ENCODE measurements around the gene TRPM3. TPM values are rescaled to one million over a fixed set of nuclear protein-coding genes. Genes with fewer than 3 reads are reported as not detected.

TRPM3 gene
- total RNA-seq, 1 donor from 2014 or later, result 0.22 TPM

DNA sequence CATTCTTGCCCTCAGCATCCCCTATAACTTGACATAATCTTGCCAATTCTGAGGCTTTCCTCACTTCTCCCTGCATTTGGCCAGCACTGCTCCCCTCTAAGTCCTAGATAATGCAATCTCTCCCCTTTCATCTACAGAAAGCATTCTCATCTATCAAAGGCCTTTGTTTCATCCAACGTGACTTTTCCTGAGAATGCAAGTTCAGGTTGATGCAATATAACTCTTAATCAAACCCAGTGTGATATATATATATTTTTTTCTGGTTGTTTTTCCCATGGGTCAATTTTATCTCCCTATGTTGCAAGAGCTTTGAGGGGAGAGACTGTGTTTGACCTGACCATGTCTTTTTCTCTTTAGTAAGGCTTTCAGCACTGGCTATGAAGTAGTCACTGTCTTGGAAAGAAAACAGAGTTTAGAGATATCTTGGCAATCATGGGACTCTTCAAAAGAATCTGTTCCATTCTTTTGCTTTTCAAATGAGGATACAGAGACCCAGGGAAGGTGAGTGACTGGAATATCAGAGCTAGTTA lies 268.6 kb downstream of the TRPM3 start:
- TF ChIP-seq, protein P1, sequence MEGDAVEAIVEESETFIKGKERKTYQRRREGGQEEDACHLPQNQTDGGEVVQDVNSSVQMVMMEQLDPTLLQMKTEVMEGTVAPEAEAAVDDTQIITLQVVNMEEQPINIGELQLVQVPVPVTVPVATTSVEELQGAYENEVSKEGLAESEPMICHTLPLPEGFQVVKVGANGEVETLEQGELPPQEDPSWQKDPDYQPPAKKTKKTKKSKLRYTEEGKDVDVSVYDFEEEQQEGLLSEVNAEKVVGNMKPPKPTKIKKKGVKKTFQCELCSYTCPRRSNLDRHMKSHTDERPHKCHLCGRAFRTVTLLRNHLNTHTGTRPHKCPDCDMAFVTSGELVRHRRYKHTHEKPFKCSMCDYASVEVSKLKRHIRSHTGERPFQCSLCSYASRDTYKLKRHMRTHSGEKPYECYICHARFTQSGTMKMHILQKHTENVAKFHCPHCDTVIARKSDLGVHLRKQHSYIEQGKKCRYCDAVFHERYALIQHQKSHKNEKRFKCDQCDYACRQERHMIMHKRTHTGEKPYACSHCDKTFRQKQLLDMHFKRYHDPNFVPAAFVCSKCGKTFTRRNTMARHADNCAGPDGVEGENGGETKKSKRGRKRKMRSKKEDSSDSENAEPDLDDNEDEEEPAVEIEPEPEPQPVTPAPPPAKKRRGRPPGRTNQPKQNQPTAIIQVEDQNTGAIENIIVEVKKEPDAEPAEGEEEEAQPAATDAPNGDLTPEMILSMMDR (IDR thresholded peaks at IDR 0.05; ENCODE audit: borderline replicate concordance), result no peak

GRCh38 chr9:70840266-70840665 lies 281.2 kb downstream of the TRPM3 start:
- Histone ChIP-seq H3K27me3 (ENCODE audit: low read depth) (no peaks in the 10 kb centered on the region), H3K4me3 (no peak overlapping the region), H3K9me3 (replicated peaks) (no peaks in the 10 kb centered on the region), H3K27ac (replicated peaks) (no peak overlapping the region), H3K4me1 (no peaks in the 10 kb centered on the region), H3K36me3 (no peaks in the 10 kb centered on the region)
- TF ChIP-seq, protein P1 (IDR thresholded peaks at IDR 0.05; ENCODE audit: borderline replicate concordance), result no peak
- intact Hi-C loops (cut with micrococcal nuclease), result no loop called here
- no peak for DNase-seq

More for the DNA sequence above, 268.6 kb downstream of the TRPM3 start:
- Histone ChIP-seq H3K27me3 (ENCODE audit: low read depth) (no peaks in the 10 kb centered on the region), H3K4me1 (no peaks in the 10 kb centered on the region), H3K36me3 (no peaks in the 10 kb centered on the region), H3K9me3 (replicated peaks) (peaks cover 7% of the 10 kb centered on the region), H3K4me3 (no peak overlapping the region), H3K27ac (replicated peaks) (no peak overlapping the region)
- no peak for DNase-seq
- intact Hi-C loops (cut with micrococcal nuclease), result no loop called here

DNA sequence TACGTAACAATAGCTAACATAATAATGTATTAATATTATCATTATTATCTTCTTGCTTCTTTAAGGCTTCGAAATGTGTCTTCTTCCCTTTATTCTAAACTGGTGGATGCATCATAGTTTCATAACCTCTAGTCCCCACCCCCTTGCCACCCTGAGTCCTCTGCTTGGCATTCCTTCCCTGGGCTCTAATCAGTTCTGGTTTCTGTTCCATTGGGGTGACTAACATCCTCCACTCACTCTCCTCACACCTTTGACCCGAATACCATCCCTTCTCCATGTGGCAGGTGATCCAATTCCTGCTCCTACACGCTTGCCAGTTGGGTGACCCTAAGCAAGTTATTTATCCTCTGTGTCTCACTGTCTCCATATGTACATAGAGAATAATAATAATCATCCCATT lies 286.1 kb downstream of the TRPM3 start:
- DNase-seq, result no peak
- Histone ChIP-seq H3K27me3 (ENCODE audit: low read depth) (no peaks in the 10 kb centered on the region), H3K36me3 (no peaks in the 10 kb centered on the region), H3K4me1 (no peaks in the 10 kb centered on the region), H3K27ac (replicated peaks) (no peak overlapping the region), H3K4me3 (no peak overlapping the region), H3K9me3 (replicated peaks) (no peaks in the 10 kb centered on the region)
- intact Hi-C loops (cut with micrococcal nuclease), result no loop called here
- TF ChIP-seq, protein P1 (IDR thresholded peaks at IDR 0.05; ENCODE audit: borderline replicate concordance), result no peak

GRCh38 chr9:70832492-70832891 lies 288.9 kb downstream of the TRPM3 start:
- Histone ChIP-seq H3K27me3 (ENCODE audit: low read depth) (no peaks in the 10 kb centered on the region), H3K9me3 (replicated peaks) (no peaks in the 10 kb centered on the region), H3K4me3 (no peak overlapping the region), H3K36me3 (no peaks in the 10 kb centered on the region), H3K4me1 (no peaks in the 10 kb centered on the region), H3K27ac (replicated peaks) (no peak overlapping the region)
- TF ChIP-seq, protein P1 (IDR thresholded peaks at IDR 0.05; ENCODE audit: borderline replicate concordance), result no peak
- intact Hi-C loops (cut with micrococcal nuclease), result no loop called here
- no peak for DNase-seq

- intact Hi-C loops (cut with micrococcal nuclease), result no loop called here
- H3K4me1 ChIP-seq, result no peaks in the 10 kb centered on the region
- no peak overlapping the region for H3K27ac ChIP-seq (replicated peaks)
- TF ChIP-seq, protein P1 (IDR thresholded peaks at IDR 0.05; ENCODE audit: borderline replicate concordance), result no peak
- no peak overlapping the region for H3K4me3 ChIP-seq
- H3K36me3 ChIP-seq, result no peaks in the 10 kb centered on the region
- no peaks in the 10 kb centered on the region for H3K27me3 ChIP-seq (ENCODE audit: low read depth)
- H3K9me3 ChIP-seq (replicated peaks), result no peaks in the 10 kb centered on the region
- DNase-seq, result no peak
Observed at GRCh38 chr9:70830618-70831017, 290.8 kb downstream of the TRPM3 start.

All from left ventricle myocardium inferior (tissue), 1 donor.